Duodenal mucosa (tissue), 2 donors: Measurements from ENCODE around the gene PAIP2.
"Not testable (repeated sequence)": the region's sequence is repeated elsewhere in the genome, so short reads cannot be mapped to it uniquely, and the experiment has no call there.

Experiments used
- H3K27ac ChIP-seq: one replicate; pipeline ENCODE4 v1.7.0; 2013; ENCODE audit warnings: low read depth, low read length
- H3K27me3 ChIP-seq, 2 donors: one replicate each; pipeline ENCODE4 v1.7.0; 2013; ENCODE audit warnings: low read length in 2 of 2, control low read depth in 1 of 2; ENCODE audit not compliant: insufficient read depth in 2 of 2, control insufficient read depth in 1 of 2
- H3K36me3 ChIP-seq, 2 donors: one replicate each; pipeline ENCODE4 v1.7.0; 2013; ENCODE audit warnings: low read length in 2 of 2, control low read depth in 1 of 2; ENCODE audit not compliant: insufficient read depth in 2 of 2, control insufficient read depth in 1 of 2
- H3K4me1 ChIP-seq, 2 donors: one replicate each; pipeline ENCODE4 v1.7.0; 2013; ENCODE audit warnings: low read length in 2 of 2, control low read depth in 1 of 2; ENCODE audit not compliant: insufficient read depth in 2 of 2, control insufficient read depth in 1 of 2
- H3K4me3 ChIP-seq, 2 donors: one replicate each; pipeline ENCODE4 v1.7.0; 2013; ENCODE audit warnings: low read length in 2 of 2, low read depth in 1 of 2
- H3K9ac ChIP-seq, 2 donors: one replicate each; pipeline ENCODE4 v1.7.0; 2013; ENCODE audit warnings: low read length in 2 of 2, low read depth in 1 of 2
- H3K9me3 ChIP-seq, 2 donors: one replicate each; pipeline ENCODE4 v1.7.0; 2013; ENCODE audit warnings: low read length in 2 of 2, control low read depth in 1 of 2; ENCODE audit not compliant: control insufficient read depth in 1 of 2

PAIP2 gene

DNA sequence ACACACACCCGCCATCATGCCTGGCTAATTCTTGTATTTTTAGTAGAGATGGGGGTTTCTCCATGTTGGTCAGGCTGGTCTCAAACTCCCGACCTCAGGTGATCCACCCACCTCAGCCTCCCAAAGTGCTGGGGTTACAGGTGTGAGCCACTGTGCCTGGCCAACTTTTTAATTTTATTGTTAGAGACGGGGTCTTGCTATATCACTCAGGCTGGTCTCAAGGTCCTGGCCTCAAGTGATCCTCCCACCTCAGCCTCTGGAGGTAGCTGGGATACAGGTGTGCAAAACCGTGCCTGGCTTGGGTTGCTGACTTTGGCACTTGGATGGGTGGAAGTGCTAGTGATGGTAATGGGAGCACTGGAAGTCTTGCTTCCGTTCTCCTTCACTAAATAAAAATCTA, 67.5 kb downstream of the PAIP2 start:
- not testable (repeated sequence) for H3K27ac ChIP-seq

DNA sequence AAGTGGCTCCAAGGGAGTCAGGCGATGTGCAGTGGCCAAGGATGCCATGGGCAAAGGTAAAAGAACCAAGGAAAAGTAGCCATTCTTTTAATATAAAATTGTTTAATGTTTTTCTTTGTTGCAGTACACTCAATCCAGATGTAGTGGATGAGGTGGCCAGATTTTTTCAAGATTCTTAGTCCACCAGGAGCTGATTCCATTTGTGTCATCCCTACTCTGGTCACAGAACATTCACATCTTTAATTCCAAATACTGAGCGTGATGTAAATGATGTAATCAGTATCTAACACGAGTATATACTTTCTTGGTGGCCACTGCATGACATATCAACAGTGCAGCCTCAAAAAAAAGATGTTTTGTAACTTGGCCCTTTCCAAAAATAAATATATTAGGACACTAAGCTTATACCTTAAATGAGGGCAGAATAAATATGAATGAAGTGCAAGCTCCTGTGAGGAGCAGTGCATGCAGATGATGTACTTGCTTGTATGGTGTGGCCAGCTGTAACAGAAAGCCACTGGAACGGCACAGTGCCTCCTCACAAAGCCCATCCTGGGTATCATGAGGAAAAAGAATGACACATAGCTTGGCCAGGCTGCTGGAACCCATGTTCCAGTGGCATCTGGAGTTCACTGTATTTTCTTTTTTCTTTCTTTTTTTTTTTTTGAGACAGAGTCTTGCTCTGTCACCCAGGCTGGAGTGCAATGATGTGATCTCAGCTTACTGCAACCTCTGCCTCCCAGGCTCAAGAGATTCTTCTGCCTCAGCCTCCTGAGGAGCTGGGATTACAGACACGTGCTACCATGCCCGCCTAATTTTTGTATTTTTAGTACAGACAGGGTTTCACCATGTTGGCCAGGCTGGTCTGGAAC, 68.7 kb downstream of the PAIP2 start:
- H3K27me3 ChIP-seq: no peaks in the 10 kb centered on the region
- no peaks in the 10 kb centered on the region for H3K9me3 ChIP-seq
- H3K27ac ChIP-seq: no peak overlapping the region
- H3K4me3 ChIP-seq: no peak overlapping the region
- no peaks in the 10 kb centered on the region for H3K36me3 ChIP-seq
- H3K9ac ChIP-seq: no peak overlapping the region
- H3K4me1 ChIP-seq: peaks cover 19 to 28% of the 10 kb centered on the region in 2 donors

More for the DNA sequence above, 67.5 kb downstream of the PAIP2 start:
- H3K4me3 ChIP-seq, H3K9ac ChIP-seq, H3K27me3 ChIP-seq, H3K9me3 ChIP-seq, H3K36me3 ChIP-seq: not testable (repeated sequence)
- H3K4me1 ChIP-seq: peaks cover 15 to 22% of the 10 kb centered on the region in 2 donors

- Histone ChIP-seq H3K9me3 (no peaks in the 10 kb centered on the region), H3K36me3 (no peaks in the 10 kb centered on the region), H3K4me1 (peaks cover 23 to 34% of the 10 kb centered on the region in 2 donors), H3K27ac (no peak overlapping the region), H3K4me3 (no peak overlapping the region), H3K9ac (no peak overlapping the region), H3K27me3 (no peaks in the 10 kb centered on the region)
These were observed 69.6 kb downstream of the PAIP2 start for GRCh38 chr5:139410993-139411828.

DNA sequence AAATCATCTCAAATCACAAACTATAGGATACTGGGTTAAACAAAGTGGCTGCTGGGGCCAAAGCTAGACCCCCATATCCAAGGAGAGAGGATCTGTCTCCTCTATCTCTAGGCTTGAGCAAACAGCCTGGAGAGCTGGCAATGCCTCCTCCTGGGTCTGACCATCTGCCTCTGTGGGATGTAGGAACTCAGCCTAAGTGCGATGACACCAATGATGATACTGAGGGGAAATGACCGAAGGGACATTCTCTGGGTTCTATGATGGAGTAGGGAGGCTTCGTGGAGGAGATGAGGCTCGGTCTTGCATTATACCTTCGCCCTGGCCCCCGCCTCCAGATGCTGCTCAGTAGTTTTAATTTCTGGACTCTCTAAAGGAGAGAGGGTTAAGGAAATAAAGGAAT, 71.5 kb downstream of the PAIP2 start:
- H3K27ac ChIP-seq: no peak overlapping the region
- no peak overlapping the region for H3K9ac ChIP-seq
- H3K27me3 ChIP-seq: no peaks in the 10 kb centered on the region
- H3K36me3 ChIP-seq: no peaks in the 10 kb centered on the region
- no peaks in the 10 kb centered on the region for H3K9me3 ChIP-seq
- H3K4me1 ChIP-seq: peaks cover 30 to 34% of the 10 kb centered on the region in 2 donors
- H3K4me3 ChIP-seq: no peak overlapping the region

DNA sequence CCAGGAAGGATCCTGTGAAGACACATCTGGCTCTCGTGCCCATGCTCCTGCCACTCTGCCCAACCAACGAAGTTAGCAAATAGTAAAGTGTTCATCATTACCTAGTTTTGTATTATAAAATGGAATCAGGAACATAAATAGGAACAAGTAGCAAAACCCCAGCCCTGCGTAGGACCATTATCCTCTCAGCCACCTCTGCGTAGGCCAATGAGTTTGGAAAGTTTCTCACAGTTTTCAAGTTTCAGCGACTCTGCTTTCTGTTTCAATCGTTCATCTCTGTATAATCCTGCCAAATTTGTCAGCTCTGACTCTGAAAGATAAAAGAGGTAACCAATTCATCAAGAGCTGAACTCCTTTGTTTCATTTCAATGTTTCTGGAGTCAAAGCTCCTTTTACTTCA, 72.3 kb downstream of the PAIP2 start:
- Histone ChIP-seq H3K27me3 (no peaks in the 10 kb centered on the region), H3K9ac (peak overlapping the region in 1 of 2 donors; percentile 22), H3K4me3 (no peak overlapping the region), H3K36me3 (no peaks in the 10 kb centered on the region), H3K27ac (no peak overlapping the region), H3K4me1 (peaks cover 38 to 41% of the 10 kb centered on the region in 2 donors), H3K9me3 (no peaks in the 10 kb centered on the region)

- peak overlapping the region; percentile 15 to 22 for H3K9ac ChIP-seq
- no peaks in the 10 kb centered on the region for H3K36me3 ChIP-seq
- peak overlapping the region in 1 of 2 donors; percentile 14 for H3K4me3 ChIP-seq
- H3K27me3 ChIP-seq: no peaks in the 10 kb centered on the region
- H3K4me1 ChIP-seq: peaks cover 45 to 48% of the 10 kb centered on the region in 2 donors
- no peaks in the 10 kb centered on the region for H3K9me3 ChIP-seq
- H3K27ac ChIP-seq: peak overlapping the region; percentile 6
These were observed 73.0 kb downstream of the PAIP2 start for GRCh38 chr5:139414581-139415130.

DNA sequence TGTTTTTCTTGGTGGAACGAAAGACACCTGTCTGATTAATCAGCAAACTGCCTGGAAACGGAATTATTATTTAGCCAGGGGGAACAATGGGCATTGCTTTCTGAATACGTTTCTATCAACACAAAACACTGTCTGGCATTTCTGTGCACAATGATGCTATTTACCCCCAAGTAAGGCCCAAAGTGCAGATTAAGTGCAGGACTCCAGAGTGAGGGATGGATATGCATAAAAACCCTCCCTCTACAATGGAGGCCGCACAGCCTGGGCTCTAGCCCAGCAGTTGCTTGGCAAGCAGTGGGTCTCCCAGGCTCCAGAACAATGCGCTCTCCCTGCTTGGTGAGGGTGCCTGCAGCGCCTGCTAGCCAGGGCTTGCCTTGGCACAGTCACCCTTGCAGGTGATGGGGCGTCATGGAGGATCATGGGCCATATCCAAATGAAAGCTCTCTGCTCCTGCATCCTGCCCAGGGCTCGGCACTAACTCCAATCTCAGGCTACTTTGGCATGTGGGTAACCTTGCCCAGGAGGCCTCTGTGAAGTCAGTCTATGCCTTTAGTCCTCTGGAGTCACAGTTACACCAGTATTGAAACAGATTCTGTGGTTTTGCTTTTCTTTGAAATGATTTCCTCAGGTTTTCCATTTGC, 73.7 kb downstream of the PAIP2 start:
- Histone ChIP-seq H3K27me3 (no peaks in the 10 kb centered on the region), H3K9ac (peak overlapping the region; percentile 15 to 22), H3K9me3 (no peaks in the 10 kb centered on the region), H3K27ac (no peak overlapping the region), H3K4me3 (peak overlapping the region in 1 of 2 donors; percentile 2), H3K4me1 (peaks cover 50 to 54% of the 10 kb centered on the region in 2 donors), H3K36me3 (no peaks in the 10 kb centered on the region)

DNA sequence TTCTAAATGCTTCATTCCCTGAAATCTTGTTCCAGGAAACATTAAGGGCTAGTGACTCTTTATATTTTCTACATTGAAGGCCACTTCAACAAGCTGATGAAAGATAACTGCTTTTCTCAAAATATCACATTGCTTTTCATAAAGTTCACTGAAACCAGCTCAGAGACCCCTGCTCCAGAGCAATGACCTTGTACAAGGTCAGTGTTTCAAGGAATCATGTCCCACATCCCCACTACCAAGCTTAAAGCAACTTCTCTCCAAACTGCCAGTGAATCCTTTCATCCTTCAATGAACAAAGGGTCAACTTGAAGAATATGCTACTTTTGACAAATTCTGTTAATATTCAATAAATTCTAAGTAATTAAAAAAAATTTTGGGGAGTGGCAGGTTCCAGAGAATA, 74.2 kb downstream of the PAIP2 start:
- Histone ChIP-seq H3K36me3 (no peaks in the 10 kb centered on the region), H3K27ac (no peak overlapping the region), H3K4me3 (no peak overlapping the region), H3K9me3 (no peaks in the 10 kb centered on the region), H3K27me3 (no peaks in the 10 kb centered on the region), H3K4me1 (peaks cover 50 to 54% of the 10 kb centered on the region in 2 donors), H3K9ac (no peak overlapping the region)

- Histone ChIP-seq H3K27ac (no peak overlapping the region), H3K4me1 (peaks cover 50 to 54% of the 10 kb centered on the region in 2 donors)
These were observed 75.0 kb downstream of the PAIP2 start for GRCh38 chr5:139416651-139417050.

More at GRCh38 chr5:139416651-139417050, 75.0 kb downstream of the PAIP2 start:
- no peaks in the 10 kb centered on the region for H3K27me3 ChIP-seq
- no peak overlapping the region for H3K4me3 ChIP-seq
- no peak overlapping the region for H3K9ac ChIP-seq
- H3K9me3 ChIP-seq: no peaks in the 10 kb centered on the region
- no peaks in the 10 kb centered on the region for H3K36me3 ChIP-seq
